Suprapubic skin (tissue), 4 donors: ENCODE results near the gene DEGS2. TPM values are rescaled to one million over a fixed set of nuclear protein-coding genes. Genes with fewer than 3 reads are reported as not detected.
A peak's percentile ranks its signal among the peaks of the same experiment; 100 is the strongest.

Experiments
- DNase-seq, 2 donors: peaks; one replicate each; pipeline ENCODE4 v3.0.0-alpha.2; 2019; ENCODE audit warnings: low spot score in 2 of 2
- H3K27ac ChIP-seq: fragments of 200-600 bp; sonication (generic); one replicate; pipeline ENCODE4 v1.5.1; 2019
- H3K27me3 ChIP-seq: fragments of 200-600 bp; sonication (generic); one replicate; pipeline ENCODE4 v1.5.1; 2019
- H3K36me3 ChIP-seq: fragments of 200-600 bp; sonication (generic); one replicate; pipeline ENCODE4 v1.5.1; 2019
- H3K4me1 ChIP-seq: fragments of 200-600 bp; sonication (generic); one replicate; pipeline ENCODE4 v1.5.1; 2019
- H3K4me3 ChIP-seq: fragments of 200-600 bp; sonication (generic); one replicate; pipeline ENCODE4 v1.5.1; 2019; ENCODE audit warnings: mild to moderate bottlenecking
- H3K9me3 ChIP-seq: fragments of 200-600 bp; sonication (generic); one replicate; pipeline ENCODE4 v1.5.1; 2019
- EP300 ChIP-seq: sonication (generic); formaldehyde crosslinking; IDR thresholded peaks from one replicate; pipeline ENCODE4 v1.6.1; 2017; ENCODE audit warnings: antibody characterized with exemption
- POLR2A ChIP-seq, 2 donors: fragments of 450-650 bp; IDR thresholded peaks; one replicate each; pipeline ENCODE4 v1.6.1; 2017; ENCODE audit warnings: antibody characterized with exemption in 2 of 2, mild to moderate bottlenecking in 2 of 2, moderate library complexity in 2 of 2
- POLR2AphosphoS5 ChIP-seq, 3 donors: sonication (generic); formaldehyde crosslinking; IDR thresholded peaks; one replicate each; pipeline ENCODE4 v1.6.1; 2017; ENCODE audit warnings: antibody characterized with exemption in 3 of 3
- WGBS: methylation state at CpG from one replicate; pipeline ENCODE4 v1.1.5; 2018; 5-methylcytosine and 5-hydroxymethylcytosine counted together
- total RNA-seq, 4 donors: library from RNA; depleted of rRNA; stranded (reverse); fragments of >200 nt; gene quantifications; one replicate each; pipeline ENCODE4 v1.1.0, GENCODE V29; 2016
- TF ChIP-seq, protein P1 (sequence below), 2 donors: fragments of 200-600 bp in 1 of 2; fragments of 450-650 bp in 1 of 2; sonication (generic) in 1 of 2; IDR thresholded peaks; one replicate each; pipeline ENCODE4 v1.5.1; 2016 to 2019; ENCODE audit warnings: antibody characterized with exemption in 2 of 2, mild to moderate bottlenecking in 1 of 2, moderate library complexity in 1 of 2

DEGS2 gene
- total RNA-seq, 4 donors from 2014 or later = 78.9 to 130 (median 108) TPM

GRCh38 chr14:100149851-100150611 lies 9.4 kb downstream of the DEGS2 start:
- WGBS = 20% methylated on average over 1 of the region's 21 CpGs
- DNase-seq = no peak
- Histone ChIP-seq H3K36me3 (no peaks in the 10 kb centered on the region), H3K4me3 (no peak overlapping the region), H3K9me3 (no peaks in the 10 kb centered on the region), H3K4me1 (peaks cover 63% of the 10 kb centered on the region), H3K27ac (peak overlapping the region; percentile 35), H3K27me3 (no peaks in the 10 kb centered on the region)
- TF ChIP-seq, protein P1, sequence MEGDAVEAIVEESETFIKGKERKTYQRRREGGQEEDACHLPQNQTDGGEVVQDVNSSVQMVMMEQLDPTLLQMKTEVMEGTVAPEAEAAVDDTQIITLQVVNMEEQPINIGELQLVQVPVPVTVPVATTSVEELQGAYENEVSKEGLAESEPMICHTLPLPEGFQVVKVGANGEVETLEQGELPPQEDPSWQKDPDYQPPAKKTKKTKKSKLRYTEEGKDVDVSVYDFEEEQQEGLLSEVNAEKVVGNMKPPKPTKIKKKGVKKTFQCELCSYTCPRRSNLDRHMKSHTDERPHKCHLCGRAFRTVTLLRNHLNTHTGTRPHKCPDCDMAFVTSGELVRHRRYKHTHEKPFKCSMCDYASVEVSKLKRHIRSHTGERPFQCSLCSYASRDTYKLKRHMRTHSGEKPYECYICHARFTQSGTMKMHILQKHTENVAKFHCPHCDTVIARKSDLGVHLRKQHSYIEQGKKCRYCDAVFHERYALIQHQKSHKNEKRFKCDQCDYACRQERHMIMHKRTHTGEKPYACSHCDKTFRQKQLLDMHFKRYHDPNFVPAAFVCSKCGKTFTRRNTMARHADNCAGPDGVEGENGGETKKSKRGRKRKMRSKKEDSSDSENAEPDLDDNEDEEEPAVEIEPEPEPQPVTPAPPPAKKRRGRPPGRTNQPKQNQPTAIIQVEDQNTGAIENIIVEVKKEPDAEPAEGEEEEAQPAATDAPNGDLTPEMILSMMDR (IDR thresholded peaks at IDR 0.05) = no peak
- no peak for TF ChIP-seq POLR2A (IDR thresholded peaks at IDR 0.05)
- no peak for TF ChIP-seq EP300
- no peak for TF ChIP-seq POLR2AphosphoS5 (IDR thresholded peaks at IDR 0.05)

GRCh38 chr14:100148837-100149731 lies 10.4 kb downstream of the DEGS2 start:
- WGBS = 83% methylated on average over 36 of the region's 58 CpGs
- no peak for DNase-seq
- H3K9me3 ChIP-seq = no peaks in the 10 kb centered on the region
- no peaks in the 10 kb centered on the region for H3K27me3 ChIP-seq
- no peak overlapping the region for H3K4me3 ChIP-seq
- H3K27ac ChIP-seq = no peak overlapping the region
- H3K4me1 ChIP-seq = peaks cover 70% of the 10 kb centered on the region
- H3K36me3 ChIP-seq = peaks cover 3% of the 10 kb centered on the region
- no peak for TF ChIP-seq POLR2A (IDR thresholded peaks at IDR 0.05)
- TF ChIP-seq, protein P1 (IDR thresholded peaks at IDR 0.05) = no peak
- TF ChIP-seq EP300 = no peak
- TF ChIP-seq POLR2AphosphoS5 (IDR thresholded peaks at IDR 0.05) = no peak

GRCh38 chr14:100147691-100148464 lies 11.6 kb downstream of the DEGS2 start:
- no peak for TF ChIP-seq EP300
- TF ChIP-seq, protein P1 (IDR thresholded peaks at IDR 0.05) = no peak
- TF ChIP-seq POLR2A (IDR thresholded peaks at IDR 0.05) = no peak
- TF ChIP-seq POLR2AphosphoS5 (IDR thresholded peaks at IDR 0.05) = no peak
- WGBS = 65% methylated on average over 14 of the region's 28 CpGs
- H3K27me3 ChIP-seq = no peaks in the 10 kb centered on the region
- no peak overlapping the region for H3K4me3 ChIP-seq
- DNase-seq = no peak
- peaks cover 14% of the 10 kb centered on the region for H3K36me3 ChIP-seq
- H3K27ac ChIP-seq = no peak overlapping the region
- peaks cover 70% of the 10 kb centered on the region for H3K4me1 ChIP-seq
- H3K9me3 ChIP-seq = no peaks in the 10 kb centered on the region

DNA sequence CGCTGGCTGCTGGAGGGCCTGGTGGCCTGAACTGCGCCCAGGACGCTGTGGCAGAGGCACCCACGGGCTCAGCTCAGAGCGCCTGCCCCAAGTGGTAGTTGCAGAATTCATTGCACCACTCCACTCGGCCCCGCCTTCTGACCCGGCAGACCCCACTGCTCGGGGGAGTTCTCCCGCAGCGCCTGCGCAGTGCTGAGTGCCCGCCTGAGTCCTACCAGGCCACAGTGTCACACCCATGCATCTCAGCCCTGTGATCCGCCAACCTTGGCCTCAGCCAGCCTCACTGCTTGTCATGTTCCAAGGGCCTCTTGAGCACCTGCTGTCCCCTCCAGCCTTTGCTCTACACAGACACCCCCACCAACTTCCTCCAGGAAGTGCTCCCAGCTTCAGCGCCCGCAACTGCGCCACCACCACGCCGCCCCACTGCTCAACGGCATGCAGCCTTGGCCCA lies 12.2 kb downstream of the DEGS2 start:
- DNase-seq = no peak
- TF ChIP-seq POLR2A (IDR thresholded peaks at IDR 0.05) = no peak
- no peaks in the 10 kb centered on the region for H3K9me3 ChIP-seq
- WGBS = 63% methylated on average over 15 of the region's 20 CpGs
- H3K36me3 ChIP-seq = peaks cover 14% of the 10 kb centered on the region
- no peak overlapping the region for H3K4me3 ChIP-seq
- no peak overlapping the region for H3K27ac ChIP-seq
- peaks cover 70% of the 10 kb centered on the region for H3K4me1 ChIP-seq
- no peaks in the 10 kb centered on the region for H3K27me3 ChIP-seq

DNA sequence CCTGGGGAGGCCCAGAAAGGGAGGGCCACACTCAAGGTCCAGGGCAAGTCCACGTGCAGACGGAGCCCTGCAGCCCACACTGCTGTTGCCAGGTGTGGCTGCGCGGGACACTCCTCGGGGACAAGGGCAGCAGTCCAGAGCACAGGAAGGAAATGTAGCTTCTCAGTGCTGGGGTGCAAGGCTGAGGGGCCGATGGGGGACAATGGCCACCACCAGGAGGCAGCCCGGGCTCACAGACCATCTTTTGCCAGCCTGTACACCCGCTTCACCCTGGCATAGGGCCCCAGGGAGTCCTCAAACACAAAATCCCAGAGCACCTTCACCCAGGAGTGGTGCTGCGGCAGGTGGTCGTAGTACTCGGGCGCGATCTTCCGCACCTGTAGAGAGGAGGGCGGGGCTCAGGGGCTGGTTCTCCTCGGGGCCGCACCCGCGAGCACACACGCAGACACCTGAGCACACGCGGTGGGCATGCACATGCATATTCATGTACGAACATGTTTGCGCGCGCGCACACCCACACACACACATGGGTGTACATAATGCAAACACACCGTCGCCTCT lies 12.8 kb downstream of the DEGS2 start:
- H3K36me3 ChIP-seq = peaks cover 14% of the 10 kb centered on the region

More for the DNA sequence above, 12.8 kb downstream of the DEGS2 start:
- Histone ChIP-seq H3K27ac (no peak overlapping the region), H3K9me3 (no peaks in the 10 kb centered on the region), H3K27me3 (no peaks in the 10 kb centered on the region), H3K4me1 (peaks cover 69% of the 10 kb centered on the region), H3K4me3 (no peak overlapping the region)
- TF ChIP-seq POLR2AphosphoS5 (IDR thresholded peaks at IDR 0.05) = no peak
- no peak for TF ChIP-seq EP300
- TF ChIP-seq, protein P1 (IDR thresholded peaks at IDR 0.05) = no peak
- TF ChIP-seq POLR2A (IDR thresholded peaks at IDR 0.05) = no peak
- WGBS = 91% methylated on average over 10 of the region's 29 CpGs
- no peak for DNase-seq
